ENCODE results near the gene GPR15LG.

DNA sequence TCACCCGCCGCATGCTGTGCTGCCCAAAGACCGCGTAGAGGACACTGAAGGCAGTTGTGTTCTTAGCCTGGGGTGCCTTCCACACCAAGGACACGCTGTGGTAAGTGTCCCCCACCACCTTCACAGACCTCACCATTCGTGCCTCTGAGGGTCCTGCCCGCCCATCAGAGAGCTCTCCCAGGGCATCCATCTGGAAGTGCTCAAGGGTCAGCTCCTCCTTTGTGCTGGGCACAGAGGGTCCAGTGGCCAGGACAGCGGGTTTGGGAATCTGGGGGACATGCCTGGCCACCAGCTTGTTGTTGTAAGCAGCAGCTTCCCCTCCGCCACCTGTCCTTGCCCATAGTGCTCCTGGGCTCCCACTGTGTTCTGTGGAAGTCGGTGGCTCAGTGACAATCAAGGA is 58.8 kb downstream of the GPR15LG start:
- no peak for TF ChIP-seq EZH2 (IDR thresholded peaks at IDR 0.05; ENCODE audit: insufficient read depth, poor library complexity, severe bottlenecking)
- no peak for TF ChIP-seq EZH2phosphoT487 (IDR thresholded peaks at IDR 0.05; ENCODE audit: insufficient read depth, low read depth)
